SK-N-SH (cell line): ENCODE measurements around the gene ACOX2.

Source experiments
- CHD2 ChIP-seq: fragments of 150-350 bp; IDR thresholded peaks from 2 replicates; pipeline ENCODE4 v1.6.1; 2018; ENCODE audit warnings: low read length; ENCODE audit not compliant: partially characterized antibody
- FOXJ3 ChIP-seq: sonication (generic); formaldehyde crosslinking; IDR thresholded peaks from 2 replicates; pipeline ENCODE4 v1.5.1; 2020; ENCODE audit warnings: mild to moderate bottlenecking, missing genetic modification reagents
- TAF1 ChIP-seq: IDR thresholded peaks from 2 replicates; pipeline ENCODE4 v1.6.1; 2012; ENCODE audit warnings: low read depth, mild to moderate bottlenecking, low read length, moderate library complexity, borderline replicate concordance
- TF ChIP-seq, protein P1 (sequence below): IDR thresholded peaks from 2 replicates; pipeline ENCODE4 v1.4.0; 2012; ENCODE audit warnings: low read depth, borderline replicate concordance
- TF ChIP-seq, protein P2 (sequence below): fragments of 200-600 bp; sonication (generic); IDR thresholded peaks from 2 replicates; pipeline ENCODE4 v1.6.1; 2017; ENCODE audit warnings: antibody characterized with exemption, mild to moderate bottlenecking, moderate library complexity
- TF ChIP-seq, protein P3 (sequence below): IDR thresholded peaks from 2 replicates; pipeline ENCODE4 v1.4.0; 2012; ENCODE audit warnings: low read depth

DNA sequence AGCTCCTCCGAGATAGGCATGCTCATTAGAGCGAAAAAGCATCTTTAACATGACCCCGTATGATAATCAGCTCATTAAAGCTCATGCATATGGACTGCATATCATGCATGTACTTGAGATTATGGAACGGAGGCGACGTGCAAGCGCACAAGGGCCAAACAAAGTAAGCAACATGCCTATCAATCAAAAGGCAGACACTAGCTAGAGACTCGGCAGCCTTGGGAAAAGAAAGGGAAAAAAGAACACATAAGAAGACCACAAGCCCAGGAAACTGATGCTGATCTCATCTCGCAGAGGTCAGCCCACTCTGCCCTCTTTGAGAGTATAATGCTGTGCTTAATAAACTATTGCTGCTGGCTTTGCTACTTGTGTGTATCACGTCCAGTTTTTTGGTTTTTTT, 2.6 kb upstream of the ACOX2 start:
- TF ChIP-seq, protein P1, sequence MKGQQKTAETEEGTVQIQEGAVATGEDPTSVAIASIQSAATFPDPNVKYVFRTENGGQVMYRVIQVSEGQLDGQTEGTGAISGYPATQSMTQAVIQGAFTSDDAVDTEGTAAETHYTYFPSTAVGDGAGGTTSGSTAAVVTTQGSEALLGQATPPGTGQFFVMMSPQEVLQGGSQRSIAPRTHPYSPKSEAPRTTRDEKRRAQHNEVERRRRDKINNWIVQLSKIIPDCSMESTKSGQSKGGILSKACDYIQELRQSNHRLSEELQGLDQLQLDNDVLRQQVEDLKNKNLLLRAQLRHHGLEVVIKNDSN, result no peak
- no peak for TF ChIP-seq TAF1
- TF ChIP-seq, protein P2, sequence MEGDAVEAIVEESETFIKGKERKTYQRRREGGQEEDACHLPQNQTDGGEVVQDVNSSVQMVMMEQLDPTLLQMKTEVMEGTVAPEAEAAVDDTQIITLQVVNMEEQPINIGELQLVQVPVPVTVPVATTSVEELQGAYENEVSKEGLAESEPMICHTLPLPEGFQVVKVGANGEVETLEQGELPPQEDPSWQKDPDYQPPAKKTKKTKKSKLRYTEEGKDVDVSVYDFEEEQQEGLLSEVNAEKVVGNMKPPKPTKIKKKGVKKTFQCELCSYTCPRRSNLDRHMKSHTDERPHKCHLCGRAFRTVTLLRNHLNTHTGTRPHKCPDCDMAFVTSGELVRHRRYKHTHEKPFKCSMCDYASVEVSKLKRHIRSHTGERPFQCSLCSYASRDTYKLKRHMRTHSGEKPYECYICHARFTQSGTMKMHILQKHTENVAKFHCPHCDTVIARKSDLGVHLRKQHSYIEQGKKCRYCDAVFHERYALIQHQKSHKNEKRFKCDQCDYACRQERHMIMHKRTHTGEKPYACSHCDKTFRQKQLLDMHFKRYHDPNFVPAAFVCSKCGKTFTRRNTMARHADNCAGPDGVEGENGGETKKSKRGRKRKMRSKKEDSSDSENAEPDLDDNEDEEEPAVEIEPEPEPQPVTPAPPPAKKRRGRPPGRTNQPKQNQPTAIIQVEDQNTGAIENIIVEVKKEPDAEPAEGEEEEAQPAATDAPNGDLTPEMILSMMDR, result no peak
- no peak for TF ChIP-seq CHD2
- TF ChIP-seq FOXJ3, result no peak
- TF ChIP-seq, protein P3, sequence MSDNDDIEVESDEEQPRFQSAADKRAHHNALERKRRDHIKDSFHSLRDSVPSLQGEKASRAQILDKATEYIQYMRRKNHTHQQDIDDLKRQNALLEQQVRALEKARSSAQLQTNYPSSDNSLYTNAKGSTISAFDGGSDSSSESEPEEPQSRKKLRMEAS, result no peak
